Tibial artery (tissue), 4 donors: Measurements from ENCODE around the gene ADRA2B.

Experiments used
- DNase-seq, 2 donors: peaks; one replicate each; pipeline ENCODE4 v3.0.0-alpha.2; 2019
- H3K27ac ChIP-seq, 2 donors: fragments of 200-600 bp; sonication (generic) in 1 of 2; 1 replicate in 1 of 2; 2 replicates in 1 of 2; pipeline ENCODE4 v1.5.1; 2018 to 2019; ENCODE audit warnings: mild to moderate bottlenecking in 1 of 2
- H3K27me3 ChIP-seq, 2 donors: fragments of 200-600 bp; sonication (generic) in 1 of 2; one replicate each; pipeline versions ENCODE4 v1.5.1 to v1.6.0; 2016 to 2019
- H3K36me3 ChIP-seq, 3 donors: fragments of 200-600 bp; sonication (generic) in 2 of 3; one replicate each; pipeline ENCODE4 v1.5.1; 2016 to 2019; ENCODE audit warnings: mild to moderate bottlenecking in 2 of 3
- H3K4me1 ChIP-seq, 4 donors: fragments of 200-600 bp; sonication (generic) in 2 of 4; 1 replicate in 3 of 4; 2 replicates in 1 of 4; pipeline ENCODE4 v1.5.1; 2016 to 2019
- H3K4me3 ChIP-seq, 2 donors: fragments of 200-600 bp; sonication (generic) in 1 of 2; 1 replicate in 1 of 2; 2 replicates in 1 of 2; pipeline ENCODE4 v1.5.1; 2018 to 2019; ENCODE audit warnings: mild to moderate bottlenecking in 2 of 2
- H3K9me3 ChIP-seq, 3 donors: fragments of 200-600 bp; sonication (generic) in 1 of 3; one replicate each; pipeline ENCODE4 v1.5.1; 2016 to 2019
- CTCF ChIP-seq, 2 experiments: fragments of 200-600 bp in 1 of 2; fragments of 450-650 bp in 1 of 2; IDR thresholded peaks; one replicate each; pipeline ENCODE4 v1.5.1; 2017 to 2019; ENCODE audit warnings: antibody characterized with exemption in 2 of 2, mild to moderate bottlenecking in 1 of 2, moderate library complexity in 1 of 2
- intact Hi-C: fragments of 100-400 bp; cut with DNase I; formaldehyde crosslinking; loops from one replicate; pipeline ENCODE4 v1.15.0; 2023; ENCODE audit warnings: low total_unique reads

Gene ADRA2B

GRCh38 chr2:96111823-96112500 lies 4.4 kb downstream of the ADRA2B start:
- Histone ChIP-seq H3K36me3 (no peaks in the 10 kb centered on the region), H3K9me3 (no peaks in the 10 kb centered on the region), H3K27ac (no peak overlapping the region), H3K4me3 (no peak overlapping the region), H3K27me3 (peaks cover 0 to 46% of the 10 kb centered on the region in 2 donors), H3K4me1 (peaks cover 0 to 21% (median 9%) of the 10 kb centered on the region in 4 donors)
- DNase-seq: peak in 1 of 2 donors; percentile 53
- TF ChIP-seq CTCF (IDR thresholded peaks at IDR 0.05): no peak
- intact Hi-C loops: loop anchor here (10.0 kb wide), 1 partner anchor 87 kb away; no protein-coding TSS in a partner anchor

GRCh38 chr2:96111257-96111640 lies 5.1 kb downstream of the ADRA2B start:
- no peaks in the 10 kb centered on the region for H3K36me3 ChIP-seq
- H3K4me1 ChIP-seq: peaks cover 0 to 14% (median 3%) of the 10 kb centered on the region in 4 donors
- H3K27ac ChIP-seq: no peak overlapping the region
- H3K27me3 ChIP-seq: peaks cover 0 to 39% of the 10 kb centered on the region in 2 donors
- no peak overlapping the region for H3K4me3 ChIP-seq
- H3K9me3 ChIP-seq: no peaks in the 10 kb centered on the region
- TF ChIP-seq CTCF (IDR thresholded peaks at IDR 0.05): no peak
- peak in 1 of 2 donors; percentile 2 for DNase-seq
- intact Hi-C loops: loop anchor here (10.0 kb wide), 1 partner anchor 86 kb away; no protein-coding TSS in a partner anchor

GRCh38 chr2:96110621-96111256 lies 5.6 kb downstream of the ADRA2B start:
- Histone ChIP-seq H3K36me3 (no peaks in the 10 kb centered on the region), H3K4me1 (peaks cover 0 to 10% (median 0%) of the 10 kb centered on the region in 4 donors), H3K9me3 (peaks cover 0 to 4% (median 3%) of the 10 kb centered on the region in 3 donors), H3K4me3 (no peak overlapping the region), H3K27me3 (peaks cover 0 to 34% of the 10 kb centered on the region in 2 donors), H3K27ac (no peak overlapping the region)
- intact Hi-C loops: loop anchor here (10.0 kb wide), 1 partner anchor 86 kb away; no protein-coding TSS in a partner anchor
- DNase-seq: peak in 1 of 2 donors; percentile 43
- TF ChIP-seq CTCF (IDR thresholded peaks at IDR 0.05): no peak

GRCh38 chr2:96109931-96110511 lies 6.3 kb downstream of the ADRA2B start:
- no peak overlapping the region for H3K27ac ChIP-seq
- H3K36me3 ChIP-seq: no peaks in the 10 kb centered on the region
- intact Hi-C loops: loop anchor here (10.0 kb wide), 1 partner anchor 85 kb away; no protein-coding TSS in a partner anchor
- peaks cover 0 to 27% of the 10 kb centered on the region in 2 donors for H3K27me3 ChIP-seq
- no peak for TF ChIP-seq CTCF (IDR thresholded peaks at IDR 0.05)
- H3K4me1 ChIP-seq: peaks cover 0 to 10% (median 0%) of the 10 kb centered on the region in 4 donors
- peaks cover 0 to 11% (median 10%) of the 10 kb centered on the region in 3 donors for H3K9me3 ChIP-seq
- DNase-seq: peak in 1 of 2 donors; percentile 53
- no peak overlapping the region for H3K4me3 ChIP-seq

GRCh38 chr2:96109361-96109680 lies 7.0 kb downstream of the ADRA2B start:
- H3K4me3 ChIP-seq: no peak overlapping the region
- H3K4me1 ChIP-seq: peaks cover 0 to 10% (median 0%) of the 10 kb centered on the region in 4 donors
- no peak for TF ChIP-seq CTCF (IDR thresholded peaks at IDR 0.05)
- DNase-seq: peak in 1 of 2 donors; percentile 60
- intact Hi-C loops: no loop called here
- no peaks in the 10 kb centered on the region for H3K36me3 ChIP-seq
- peaks cover 0 to 20% of the 10 kb centered on the region in 2 donors for H3K27me3 ChIP-seq
- peaks cover 0 to 16% (median 11%) of the 10 kb centered on the region in 3 donors for H3K9me3 ChIP-seq
- no peak overlapping the region for H3K27ac ChIP-seq
